Naive thymus-derived CD4-positive, alpha-beta T cell (primary cell): Measurements from ENCODE around the gene CXCL1. TPM values are rescaled to one million over a fixed set of nuclear protein-coding genes. Genes with fewer than 3 reads are reported as not detected.

Experiments
- ATAC-seq: fragments of 150-1000 bp; cut with Tn5 transposase; 2 replicates; pipeline ENCODE4 v1.10.0; 2021; ENCODE audit warnings: mild to moderate bottlenecking, moderate library complexity
- CTCF ChIA-PET: fragments of 350-600 bp; sonication (Branson Sonifier 250); formaldehyde crosslinking; loops from one replicate; lab custom pipeline; 2021; ENCODE audit warnings: antibody characterized with exemption; lab: Charles Lee
- POLR2A ChIA-PET: fragments of 350-600 bp; sonication (Branson Sonifier 250); formaldehyde crosslinking; loops from one replicate; lab custom pipeline; 2021; ENCODE audit warnings: antibody characterized with exemption, inconsistent platforms; lab: Charles Lee
- DNase-seq, 9 donors: peaks; one replicate each; pipeline versions ENCODE4 v3.0.0 to v3.0.0-alpha.2; 2020 to 2022; ENCODE audit warnings: mixed read lengths in 1 of 9
- H3K27ac ChIP-seq: one replicate; pipeline ENCODE4 v1.7.0; 2013; ENCODE audit warnings: mild to moderate bottlenecking, low read depth, low read length, moderate library complexity
- H3K27me3 ChIP-seq, 2 donors: one replicate each; pipeline ENCODE4 v1.7.0; 2013; ENCODE audit warnings: low read length in 2 of 2, mild to moderate bottlenecking in 2 of 2, moderate library complexity in 2 of 2; ENCODE audit not compliant: control insufficient read depth in 2 of 2, insufficient read depth in 2 of 2
- H3K36me3 ChIP-seq, 3 experiments: 1 replicate in 2 of 3; 2 replicates in 1 of 3; pipeline ENCODE4 v1.7.0; 2013; ENCODE audit warnings: low read length in 3 of 3, mild to moderate bottlenecking in 3 of 3, moderate library complexity in 1 of 3; ENCODE audit not compliant: insufficient read depth in 3 of 3, control insufficient read depth in 2 of 3
- H3K4me1 ChIP-seq, 2 donors: one replicate each; pipeline ENCODE4 v1.7.0; 2013; ENCODE audit warnings: low read length in 2 of 2, mild to moderate bottlenecking in 2 of 2, moderate library complexity in 1 of 2; ENCODE audit not compliant: control insufficient read depth in 2 of 2, insufficient read depth in 2 of 2
- H3K4me3 ChIP-seq: 2 replicates; pipeline ENCODE4 v1.7.0; 2013; ENCODE audit warnings: mild to moderate bottlenecking, low read length
- H3K9me3 ChIP-seq, 3 experiments: 1 replicate in 2 of 3; 2 replicates in 1 of 3; pipeline ENCODE4 v1.7.0; 2013; ENCODE audit warnings: low read length in 3 of 3; ENCODE audit not compliant: control insufficient read depth in 2 of 3
- H3K27ac Mint-ChIP-seq, 9 donors: one replicate each; pipeline ENCODE4 v1.8.0; 2020 to 2022; ENCODE audit warnings: mixed read lengths in 9 of 9, mild to moderate bottlenecking in 8 of 9, moderate library complexity in 5 of 9, inconsistent platforms in 2 of 9
- H3K27me3 Mint-ChIP-seq, 5 donors: one replicate each; pipeline ENCODE4 v1.8.0; 2021 to 2022; ENCODE audit warnings: mixed read lengths in 5 of 5, mild to moderate bottlenecking in 1 of 5
- H3K36me3 Mint-ChIP-seq, 5 donors: one replicate each; pipeline ENCODE4 v1.8.0; 2020 to 2022; ENCODE audit warnings: mixed read lengths in 5 of 5, mild to moderate bottlenecking in 3 of 5, inconsistent platforms in 1 of 5
- H3K4me1 Mint-ChIP-seq, 7 donors: one replicate each; pipeline ENCODE4 v1.8.0; 2020 to 2022; ENCODE audit warnings: mixed read lengths in 7 of 7, mild to moderate bottlenecking in 3 of 7, inconsistent platforms in 1 of 7
- H3K4me3 Mint-ChIP-seq, 10 donors: one replicate each; pipeline ENCODE4 v1.8.0; 2020 to 2022; ENCODE audit warnings: mild to moderate bottlenecking in 10 of 10, mixed read lengths in 10 of 10, moderate library complexity in 6 of 10, inconsistent platforms in 2 of 10
- H3K9me3 Mint-ChIP-seq, 11 donors: one replicate each; pipeline ENCODE4 v1.8.0; 2020 to 2022; ENCODE audit warnings: mixed read lengths in 11 of 11, mild to moderate bottlenecking in 4 of 11, inconsistent platforms in 1 of 11, moderate library complexity in 1 of 11
- intact Hi-C, 2 donors: fragments of 100-400 bp; cut with micrococcal nuclease; formaldehyde crosslinking; loops; one replicate each; pipeline ENCODE4 v1.15.1; 2023
- polyA plus RNA-seq, 2 donors: library from polyadenylated mRNA; unstranded; fragments of 300-500 nt; fragmentation: Illumina TruSeq; gene quantifications; one replicate each; pipeline ENCODE4 v1.2.3, GENCODE V29; 2021
- total RNA-seq, 6 experiments: library from RNA in 5 of 6; stranded (reverse) in 5 of 6; gene quantifications; 1 replicate in 5 of 6; 2 replicates in 1 of 6; pipeline ENCODE4 v1.2.3 and lab custom pipeline; 2021 to 2026

The CXCL1 gene
- total and polyA plus RNA-seq, 7 experiments from 2014 or later = 0.56 to 3.3 TPM; not detected in 5

GRCh38 chr4:73850261-73850970, 18.8 kb upstream of the CXCL1 start:
- H3K9me3 Mint-ChIP-seq = peaks cover 0 to 2% (median 0%) of the 10 kb centered on the region in 11 donors
- no peak overlapping the region for H3K4me3 Mint-ChIP-seq
- no peaks in the 10 kb centered on the region for H3K36me3 Mint-ChIP-seq
- no peak overlapping the region for H3K27ac ChIP-seq
- intact Hi-C loops = no loop called here
- no peak overlapping the region for H3K4me3 ChIP-seq
- no peaks in the 10 kb centered on the region for H3K4me1 ChIP-seq
- H3K4me1 Mint-ChIP-seq = no peaks in the 10 kb centered on the region
- DNase-seq (no peak), ATAC-seq (no peak)
- no peak overlapping the region for H3K27ac Mint-ChIP-seq
- ChIA-PET CTCF (no interaction called here), POLR2A (no interaction called here)
- H3K9me3 ChIP-seq = no peaks in the 10 kb centered on the region
- no peaks in the 10 kb centered on the region for H3K36me3 ChIP-seq
- no peaks in the 10 kb centered on the region for H3K27me3 ChIP-seq
- peaks cover 4 to 13% (median 10%) of the 10 kb centered on the region in 5 donors for H3K27me3 Mint-ChIP-seq

GRCh38 chr4:73851293-73851692, 17.9 kb upstream of the CXCL1 start:
- Mint-ChIP-seq H3K36me3 (no peaks in the 10 kb centered on the region), H3K9me3 (peaks cover 0 to 2% (median 0%) of the 10 kb centered on the region in 11 donors), H3K4me3 (no peak overlapping the region), H3K4me1 (no peaks in the 10 kb centered on the region), H3K27me3 (peaks cover 0 to 15% (median 12%) of the 10 kb centered on the region in 5 donors), H3K27ac (no peak overlapping the region)
- ATAC-seq = no peak
- no peaks in the 10 kb centered on the region for H3K4me1 ChIP-seq
- no peak for DNase-seq
- no peaks in the 10 kb centered on the region for H3K36me3 ChIP-seq
- no peak overlapping the region for H3K4me3 ChIP-seq
- ChIA-PET POLR2A (no interaction called here), CTCF (no interaction called here)
- no peaks in the 10 kb centered on the region for H3K27me3 ChIP-seq
- no peaks in the 10 kb centered on the region for H3K9me3 ChIP-seq
- intact Hi-C loops = no loop called here
- no peak overlapping the region for H3K27ac ChIP-seq

DNA sequence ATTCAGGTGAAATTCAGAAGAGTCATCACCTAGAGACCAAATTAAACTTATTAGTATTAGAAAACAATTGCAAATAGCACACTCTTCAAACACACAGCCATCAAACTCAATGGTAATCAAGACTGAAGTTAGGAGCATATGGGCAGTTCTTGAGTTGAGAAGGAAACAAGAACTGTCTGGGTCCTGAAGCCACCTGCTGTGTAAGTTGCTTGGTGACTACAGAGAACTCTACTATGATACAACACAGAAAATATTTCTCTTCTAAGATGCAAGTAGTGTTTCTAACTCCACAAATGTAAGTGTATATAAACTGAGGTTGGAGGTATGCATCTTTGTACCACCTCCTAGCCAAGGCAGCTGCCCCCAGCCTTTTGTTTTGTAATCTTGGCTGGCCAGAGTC, 16.4 kb upstream of the CXCL1 start:
- CTCF ChIA-PET = no interaction called here
- ATAC-seq = no peak
- H3K4me3 Mint-ChIP-seq = no peak overlapping the region
- POLR2A ChIA-PET = no interaction called here
- Histone ChIP-seq H3K9me3 (no peaks in the 10 kb centered on the region), H3K27me3 (no peaks in the 10 kb centered on the region), H3K27ac (no peak overlapping the region), H3K4me3 (no peak overlapping the region), H3K4me1 (no peaks in the 10 kb centered on the region), H3K36me3 (no peaks in the 10 kb centered on the region)
- no peak for DNase-seq
- H3K36me3 Mint-ChIP-seq = no peaks in the 10 kb centered on the region
- no peaks in the 10 kb centered on the region for H3K4me1 Mint-ChIP-seq
- H3K27me3 Mint-ChIP-seq = peaks cover 0 to 15% (median 12%) of the 10 kb centered on the region in 5 donors
- no peak overlapping the region for H3K27ac Mint-ChIP-seq
- intact Hi-C loops = no loop called here
- peaks cover 0 to 2% (median 0%) of the 10 kb centered on the region in 11 donors for H3K9me3 Mint-ChIP-seq

DNA sequence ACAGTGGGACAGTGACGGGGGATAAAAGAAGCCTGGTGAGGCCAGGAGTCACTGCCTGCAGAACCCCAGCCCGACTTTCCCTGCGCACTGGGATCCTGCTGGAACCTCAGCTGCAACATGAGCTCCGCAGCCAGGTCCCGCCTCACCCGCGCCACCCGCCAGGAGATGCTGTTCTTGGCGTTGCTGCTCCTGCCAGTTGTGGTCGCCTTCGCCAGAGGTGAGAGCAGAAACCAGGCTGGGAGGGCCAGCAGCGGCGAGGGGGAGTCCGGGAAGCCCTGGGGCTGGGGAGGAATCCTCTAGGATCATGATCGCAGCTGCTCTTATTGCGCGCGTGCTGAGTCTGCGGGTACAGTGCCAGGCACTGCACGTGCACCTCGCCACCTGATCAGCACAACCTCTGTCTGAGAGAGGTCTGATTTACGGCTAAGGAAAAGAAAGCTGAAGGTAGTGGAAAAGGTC, 15.9 kb upstream of the CXCL1 start, which contains the start of gene PF4V1:
PF4V1 (plus strand) TSS at position 51 of the 459 bp plus-strand sequence; CDS start at position 118, 67 bp downstream.
- Mint-ChIP-seq H3K27ac (no peak within 1 kb of the TSS), H3K27me3 (peaks cover 0 to 15% (median 12%) of the 10 kb centered on the region in 5 donors), H3K9me3 (peaks cover 0 to 2% (median 0%) of the 10 kb centered on the region in 11 donors), H3K4me3 (no peak within 1 kb of the TSS), H3K4me1 (no peaks in the 10 kb centered on the region), H3K36me3 (no peaks in the 10 kb centered on the region)
- Histone ChIP-seq H3K36me3 (no peaks in the 10 kb centered on the region), H3K4me3 (no peak within 1 kb of the TSS), H3K27ac (no peak within 1 kb of the TSS), H3K27me3 (no peaks in the 10 kb centered on the region), H3K4me1 (no peaks in the 10 kb centered on the region), H3K9me3 (no peaks in the 10 kb centered on the region)
- intact Hi-C loops = no loop called here
- ChIA-PET CTCF (no interaction called here), POLR2A (no interaction called here)
- ATAC-seq (no peak), DNase-seq (no peak)

DNA sequence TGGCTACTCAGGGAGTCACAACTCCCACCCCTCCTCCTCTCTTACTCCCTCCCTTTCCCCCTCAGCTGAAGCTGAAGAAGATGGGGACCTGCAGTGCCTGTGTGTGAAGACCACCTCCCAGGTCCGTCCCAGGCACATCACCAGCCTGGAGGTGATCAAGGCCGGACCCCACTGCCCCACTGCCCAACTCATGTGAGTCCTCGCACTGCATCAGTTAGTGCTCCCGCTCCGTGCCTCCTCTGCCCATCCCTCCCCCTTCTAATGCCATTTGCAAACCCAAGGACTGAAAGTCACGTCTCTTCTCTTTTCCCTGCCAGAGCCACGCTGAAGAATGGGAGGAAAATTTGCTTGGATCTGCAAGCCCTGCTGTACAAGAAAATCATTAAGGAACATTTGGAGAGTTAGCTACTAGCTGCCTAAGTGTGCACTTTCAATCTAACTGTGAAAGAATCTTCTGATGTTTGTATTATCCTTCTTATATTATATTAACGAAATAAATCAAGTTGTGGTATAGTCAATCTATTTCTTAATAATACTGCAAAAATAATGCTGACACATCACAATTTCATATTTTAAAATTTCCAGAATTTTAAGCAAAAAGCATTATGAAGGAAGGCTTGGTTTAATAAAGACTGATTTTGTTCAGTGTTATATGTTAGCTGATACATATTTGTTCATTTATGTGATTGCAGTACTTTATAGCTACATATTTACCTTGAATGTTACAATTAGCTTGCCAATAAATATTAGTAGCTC, 15.3 kb upstream of the CXCL1 start:
- Mint-ChIP-seq H3K27me3 (peaks cover 0 to 15% (median 12%) of the 10 kb centered on the region in 5 donors), H3K4me1 (no peaks in the 10 kb centered on the region), H3K36me3 (no peaks in the 10 kb centered on the region), H3K9me3 (peaks cover 0 to 2% (median 0%) of the 10 kb centered on the region in 11 donors), H3K4me3 (no peak overlapping the region), H3K27ac (no peak overlapping the region)
- Histone ChIP-seq H3K36me3 (no peaks in the 10 kb centered on the region), H3K9me3 (no peaks in the 10 kb centered on the region), H3K4me3 (no peak overlapping the region), H3K27ac (no peak overlapping the region), H3K4me1 (no peaks in the 10 kb centered on the region), H3K27me3 (no peaks in the 10 kb centered on the region)
- intact Hi-C loops = no loop called here
- ChIA-PET CTCF (no interaction called here), POLR2A (no interaction called here)
- ATAC-seq (no peak), DNase-seq (no peak)

GRCh38 chr4:73855406-73855805, 13.8 kb upstream of the CXCL1 start:
- Mint-ChIP-seq H3K27ac (no peak overlapping the region), H3K27me3 (peaks cover 0 to 15% (median 12%) of the 10 kb centered on the region in 5 donors), H3K4me3 (no peak overlapping the region), H3K9me3 (peaks cover 0 to 2% (median 0%) of the 10 kb centered on the region in 11 donors), H3K36me3 (no peaks in the 10 kb centered on the region), H3K4me1 (no peaks in the 10 kb centered on the region)
- H3K9me3 ChIP-seq = no peaks in the 10 kb centered on the region
- no peaks in the 10 kb centered on the region for H3K4me1 ChIP-seq
- no peaks in the 10 kb centered on the region for H3K36me3 ChIP-seq
- H3K27ac ChIP-seq = no peak overlapping the region
- intact Hi-C loops = no loop called here
- H3K27me3 ChIP-seq = no peaks in the 10 kb centered on the region
- CTCF ChIA-PET = no interaction called here
- POLR2A ChIA-PET = no interaction called here
- ATAC-seq (no peak), DNase-seq (no peak)
- no peak overlapping the region for H3K4me3 ChIP-seq
